ENCODE results near the gene JAK3.

DNA sequence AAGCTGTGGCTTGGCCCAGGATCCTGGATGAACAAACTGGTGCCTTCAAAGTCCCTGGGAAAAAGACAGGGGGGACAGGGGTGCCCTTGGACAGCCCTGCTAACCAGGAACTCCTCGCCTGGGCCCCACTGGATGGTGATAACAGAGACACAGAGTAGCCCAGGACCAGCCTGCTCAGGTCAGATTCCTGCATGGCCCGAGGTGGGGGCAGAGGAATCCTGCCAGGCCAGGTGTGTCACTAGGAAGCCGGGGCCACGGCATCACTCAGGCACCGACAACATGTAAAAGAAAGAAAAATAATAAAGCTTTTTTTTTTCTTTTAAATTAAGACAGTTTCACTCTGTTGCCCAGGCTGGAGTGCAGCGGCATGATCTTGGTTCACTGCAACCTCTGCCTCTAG lies 6.3 kb upstream of the JAK3 start:
- TF ChIP-seq POLR2A (IDR thresholded peaks at IDR 0.05; ENCODE audit: control extremely low read depth in 1 of 2, low read depth in 2 of 2, low read length in 2 of 2) (no peak), RFX5 (IDR thresholded peaks at IDR 0.05; ENCODE audit: borderline replicate concordance, low read depth, low read length) (no peak), CREB1 (IDR thresholded peaks at IDR 0.05) (no peak), SIN3A (conservative IDR thresholded peaks at IDR 0.05 in 1 of 2, IDR thresholded peaks at IDR 0.05 in 1 of 2; ENCODE audit: low read depth in 1 of 2, low read length in 2 of 2) (no peak)

All from H1 (cell line).